Vagina (tissue), 2 donors: Measurements from ENCODE around the gene ADCY5.

ENCODE experiments used
- CTCF ChIP-seq, 3 experiments: fragments of 450-650 bp in 2 of 3; fragments of 200-600 bp in 1 of 3; sonication (generic) in 1 of 3; IDR thresholded peaks; one replicate each; pipeline ENCODE4 v1.5.1; 2017 to 2019; ENCODE audit warnings: antibody characterized with exemption in 3 of 3, mild to moderate bottlenecking in 2 of 3, moderate library complexity in 2 of 3
- POLR2A ChIP-seq, 2 donors: fragments of 450-650 bp; IDR thresholded peaks; one replicate each; pipeline ENCODE4 v1.6.1; 2017; ENCODE audit warnings: antibody characterized with exemption in 2 of 2, mild to moderate bottlenecking in 2 of 2, moderate library complexity in 2 of 2

GRCh38 chr3:123321806-123322205, 127.1 kb downstream of the ADCY5 start:
- TF ChIP-seq CTCF (IDR thresholded peaks at IDR 0.05) = no peak
- TF ChIP-seq POLR2A (IDR thresholded peaks at IDR 0.05) = no peak
